DMS53 treated with DMSO at 0.1 percent for 48 hours (cell line): ENCODE results near the gene SMIM12.
A peak's percentile ranks its signal among the peaks of the same experiment; 100 is the strongest.

Source experiments
- DNase-seq: peaks from one replicate; lab custom pipeline; 2025; ENCODE audit not compliant: unreplicated experiment; lab: John Stamatoyannopoulos, UW

SMIM12 gene

GRCh38 chr1:34859446-34860200 lies at the start of gene SMIM12:
TSS of gene SMIM12 (minus strand) at chr1:34859749. CDS start at chr1:34855977, 3,772 bp downstream.
- peak; percentile 94 for DNase-seq

GRCh38 chr1:34908369-34908768 lies 48.8 kb upstream of the SMIM12 start:
- no peak for DNase-seq

- no peak for DNase-seq
Measured at GRCh38 chr1:34907487-34908090, 48.0 kb upstream of the SMIM12 start.

- no peak for DNase-seq
Measured at GRCh38 chr1:34906756-34907155, 47.2 kb upstream of the SMIM12 start.

- no peak for DNase-seq
Measured at GRCh38 chr1:34906222-34906621, 46.7 kb upstream of the SMIM12 start.

GRCh38 chr1:34905098-34905459 lies 45.5 kb upstream of the SMIM12 start:
- DNase-seq = no peak

- DNase-seq = no peak
Measured at GRCh38 chr1:34904236-34905097, 44.9 kb upstream of the SMIM12 start.

GRCh38 chr1:34901919-34902318 lies 42.4 kb upstream of the SMIM12 start:
- DNase-seq = no peak

- no peak for DNase-seq
Measured at GRCh38 chr1:34900775-34901502, 41.4 kb upstream of the SMIM12 start.

GRCh38 chr1:34899906-34900305 lies 40.4 kb upstream of the SMIM12 start:
- no peak for DNase-seq

GRCh38 chr1:34899471-34899870 lies 39.9 kb upstream of the SMIM12 start:
- no peak for DNase-seq

GRCh38 chr1:34898330-34898761 lies 38.8 kb upstream of the SMIM12 start:
- DNase-seq = no peak

- DNase-seq = no peak
Measured at GRCh38 chr1:34896612-34897011, 37.1 kb upstream of the SMIM12 start.

GRCh38 chr1:34889705-34890104 lies 30.2 kb upstream of the SMIM12 start:
- DNase-seq = no peak

- no peak for DNase-seq
Measured at GRCh38 chr1:34887593-34887992, 28.0 kb upstream of the SMIM12 start.

GRCh38 chr1:34885405-34886247 lies 26.1 kb upstream of the SMIM12 start:
- DNase-seq = peak; percentile 25

GRCh38 chr1:34884961-34885360 lies 25.4 kb upstream of the SMIM12 start:
- DNase-seq = no peak

GRCh38 chr1:34884536-34884935 lies 25.0 kb upstream of the SMIM12 start:
- DNase-seq = no peak

GRCh38 chr1:34879230-34879629 lies 19.7 kb upstream of the SMIM12 start:
- DNase-seq = peak; percentile 54

GRCh38 chr1:34876406-34876805 lies 16.9 kb upstream of the SMIM12 start:
- no peak for DNase-seq
